Stimulated activated CD8-positive, alpha-beta memory T cell treated with anti-CD3 and anti-CD28 coated beads, Interleukin-12 subunit alpha, Interleukin-12 subunit beta, amount 100 ng/mL, for 24 hours (primary cell): Measurements from ENCODE around the gene SEPTIN2.
"Not testable (repeated sequence)": the region's sequence is repeated elsewhere in the genome, so short reads cannot be mapped to it uniquely, and the experiment has no call there.

Source experiments
- DNase-seq: peaks from one replicate; pipeline ENCODE4 v3.0.0-alpha.2; 2020; ENCODE audit errors: extremely low read depth

The SEPTIN2 gene

DNA sequence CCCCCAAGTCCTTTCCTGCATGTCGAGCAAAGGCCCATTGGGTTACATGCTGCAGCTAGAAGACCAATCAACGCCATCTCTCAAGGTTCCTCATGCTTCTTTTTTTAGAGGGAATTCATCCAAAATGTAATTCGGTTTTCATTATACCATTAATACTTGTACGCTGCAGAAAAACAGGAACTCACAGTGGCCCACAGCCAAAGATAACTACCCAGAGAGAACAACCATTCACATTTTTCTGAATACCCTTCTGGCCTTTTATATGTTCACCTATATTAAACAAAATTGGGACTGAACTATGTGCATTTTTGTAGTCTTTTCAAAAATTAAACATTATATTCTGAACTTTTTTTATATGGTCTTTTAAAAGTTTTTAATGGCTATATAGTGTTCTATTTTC, 66.1 kb downstream of the SEPTIN2 start:
- DNase-seq: no peak

DNA sequence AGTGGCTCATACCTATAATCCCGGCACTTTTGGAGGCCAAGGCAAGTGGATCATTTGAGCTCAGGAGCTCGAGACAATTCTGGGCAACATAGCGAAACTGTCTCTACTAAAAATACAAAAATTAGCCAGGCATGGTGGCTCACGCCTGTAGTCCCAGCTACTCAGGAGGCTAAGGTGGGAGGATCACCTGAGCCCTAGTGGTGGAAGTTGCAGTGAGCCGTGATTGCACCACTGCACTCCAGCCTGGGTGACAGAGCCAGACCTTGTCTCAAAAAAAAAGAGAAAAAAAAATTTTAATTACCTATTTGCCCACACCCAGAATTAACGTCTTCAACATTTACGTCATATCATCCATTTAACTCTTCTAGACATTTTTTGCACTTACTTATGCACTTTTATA, 69.7 kb downstream of the SEPTIN2 start:
- DNase-seq: not testable (repeated sequence)

DNA sequence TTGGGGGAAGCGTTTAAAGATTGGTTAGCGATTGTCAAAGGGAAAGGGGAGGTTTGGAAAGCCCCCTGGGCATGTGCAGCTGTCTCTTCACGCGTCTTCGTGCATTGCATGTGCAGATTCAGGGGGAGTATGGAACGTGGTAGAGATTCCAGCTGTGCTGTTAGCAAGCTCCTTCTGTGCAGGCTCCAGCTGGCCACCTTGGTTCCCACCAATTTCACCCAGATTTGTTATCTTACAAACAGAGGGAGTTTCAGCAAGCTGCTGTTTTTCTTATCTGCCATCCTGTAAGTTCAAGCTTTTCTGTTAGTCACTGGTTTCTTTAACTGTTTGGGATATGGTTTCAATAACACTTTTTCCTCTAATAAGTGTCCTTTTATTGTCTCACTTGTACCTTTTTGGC, 70.8 kb downstream of the SEPTIN2 start:
- DNase-seq: no peak

GRCh38 chr2:241389697-241390096, 74.0 kb downstream of the SEPTIN2 start:
- no peak for DNase-seq

DNA sequence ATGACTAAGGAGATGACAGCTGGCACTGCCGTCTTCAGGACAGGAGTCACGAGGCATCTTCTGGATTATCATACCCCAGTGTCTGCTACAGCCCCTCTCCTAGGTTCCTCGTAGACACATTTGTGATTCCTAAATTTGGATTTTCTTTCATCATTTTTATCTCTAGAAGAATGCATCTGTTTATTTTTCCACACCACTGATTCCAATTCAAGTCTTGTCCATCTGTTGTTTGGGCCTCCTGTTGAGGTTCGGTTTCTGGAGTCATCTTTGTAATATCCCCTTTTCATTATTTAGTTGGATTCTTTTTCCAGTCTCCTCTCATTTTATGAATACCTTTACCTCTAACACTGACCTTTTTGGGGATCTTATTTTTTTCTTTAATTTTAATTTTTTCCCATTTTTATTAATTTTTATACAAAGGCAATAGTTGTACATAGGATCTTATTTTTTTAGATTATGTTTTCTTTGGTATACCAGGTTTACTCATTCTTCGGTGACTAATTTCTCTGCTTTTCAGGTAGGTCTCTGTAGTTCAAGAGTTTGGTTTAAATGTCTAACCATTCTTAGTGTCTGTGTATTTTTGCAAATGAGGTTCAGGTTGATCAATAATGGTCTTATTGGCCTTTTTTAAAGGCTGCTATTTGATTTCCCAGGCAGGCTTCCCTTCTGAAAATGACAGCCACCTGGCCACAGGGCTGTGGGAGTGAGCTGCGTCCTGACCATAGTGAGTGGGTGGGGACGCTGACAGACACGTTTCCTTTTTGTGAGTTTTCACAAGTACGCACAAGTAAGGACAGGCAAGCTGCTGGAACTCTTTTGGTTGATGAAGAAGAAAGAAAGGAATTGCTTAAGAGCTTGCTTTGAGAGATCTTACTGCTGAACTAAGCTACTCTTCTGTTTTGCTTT, 74.8 kb downstream of the SEPTIN2 start:
- DNase-seq: no peak

DNA sequence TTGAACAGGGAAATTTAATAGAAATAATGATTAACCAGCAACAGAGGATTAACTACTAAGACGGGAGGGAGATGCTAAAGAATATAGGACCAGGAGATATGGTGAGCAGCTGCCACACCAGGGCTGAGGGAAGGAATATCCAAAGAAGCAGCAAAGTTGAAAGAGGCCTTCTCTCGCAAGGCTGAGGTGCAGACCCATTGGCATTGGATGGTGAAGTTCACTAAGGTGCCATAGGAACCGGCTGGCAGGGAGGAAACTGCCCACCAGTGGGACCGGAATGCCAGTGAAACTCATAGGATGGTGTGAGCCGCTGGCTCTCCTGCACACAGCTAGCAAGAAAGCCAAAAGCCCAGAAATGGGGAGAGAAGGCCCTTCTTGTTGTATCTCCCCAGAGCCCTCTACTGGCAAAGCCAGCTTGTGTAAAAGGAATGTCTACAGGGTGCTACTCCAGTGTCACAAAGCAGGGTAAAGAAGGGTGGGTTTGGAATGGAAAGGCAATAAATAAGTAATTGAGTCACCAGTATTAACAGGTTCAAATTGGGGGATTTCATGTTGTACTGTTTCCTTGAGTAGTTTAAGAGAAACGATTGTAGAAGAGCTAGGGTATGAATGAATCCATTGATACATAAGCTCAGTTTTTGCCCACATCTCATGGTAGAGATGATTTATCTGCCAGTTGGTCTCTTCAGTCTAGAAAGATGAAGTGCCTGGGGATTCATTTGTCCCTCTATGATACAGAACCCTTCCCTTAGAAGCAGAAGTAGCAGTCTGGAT, 76.4 kb downstream of the SEPTIN2 start:
- DNase-seq: no peak

DNA sequence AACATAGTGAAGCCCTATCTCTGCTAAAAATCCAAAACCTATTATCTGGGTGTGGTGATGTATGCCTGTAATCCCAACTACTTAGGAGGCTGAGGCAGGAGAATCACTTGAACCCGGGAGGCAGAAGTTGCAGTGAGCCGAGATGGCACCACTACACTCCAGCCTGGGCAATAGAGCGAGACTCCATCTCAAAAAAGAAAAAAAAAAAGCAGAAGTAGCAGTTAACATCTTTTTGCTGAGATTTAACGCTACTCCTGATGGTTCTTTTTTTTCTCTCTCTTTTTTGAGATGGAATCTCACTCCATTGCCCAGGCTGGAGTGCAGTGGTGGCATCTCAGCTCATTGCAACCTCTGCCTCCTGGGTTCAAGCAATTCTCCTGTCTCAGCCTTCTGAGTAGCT, 77.0 kb downstream of the SEPTIN2 start:
- not testable (repeated sequence) for DNase-seq

- DNase-seq: no peak
These were observed 77.9 kb downstream of the SEPTIN2 start for GRCh38 chr2:241393524-241394196.

DNA sequence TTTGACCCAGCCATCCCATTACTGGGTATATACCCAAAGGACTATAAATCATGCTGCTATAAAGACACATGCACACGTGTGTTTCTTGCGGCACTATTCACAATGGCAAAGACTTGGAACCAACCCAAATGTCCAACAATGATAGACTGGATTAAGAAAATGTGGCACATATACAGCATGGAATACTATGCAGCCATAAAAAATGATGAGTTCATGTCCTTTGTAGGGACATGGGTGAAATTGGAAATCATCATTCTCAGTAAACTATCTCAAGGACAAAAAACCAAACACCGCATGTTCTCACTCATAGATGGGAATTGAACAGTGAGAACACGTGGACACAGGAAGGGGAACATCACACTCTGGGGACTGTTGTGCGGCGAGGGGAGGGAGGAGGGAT, 81.1 kb downstream of the SEPTIN2 start:
- not testable (repeated sequence) for DNase-seq

- DNase-seq: no peak
These were observed 84.5 kb downstream of the SEPTIN2 start for GRCh38 chr2:241399941-241400922.
